ENCODE measurements around the gene RAI2. TPM values are rescaled to one million over a fixed set of nuclear protein-coding genes. Genes with fewer than 3 reads are reported as not detected.
"Not testable (repeated sequence)": the region's sequence is repeated elsewhere in the genome, so short reads cannot be mapped to it uniquely, and the experiment has no call there.

Gene RAI2
- polyA plus RNA-seq, 2 donors, result 3.9 to 7.0 TPM

- Histone ChIP-seq H3K27ac (ENCODE audit: low read depth in 2 of 2, low read length in 1 of 2) (no peak overlapping the region), H3K9me3 (ENCODE audit: control insufficient read depth in 2 of 2, insufficient read depth in 1 of 2, low read depth in 1 of 2, low read length in 1 of 2) (no peaks in the 10 kb centered on the region), H3K4me1 (ENCODE audit: control insufficient read depth in 2 of 2, insufficient read depth in 2 of 2, low read length in 1 of 2) (no peaks in the 10 kb centered on the region), H3K27me3 (ENCODE audit: control insufficient read depth in 1 of 2, insufficient read depth in 2 of 2, low read length in 2 of 2) (no peaks in the 10 kb centered on the region), H3K4me3 (ENCODE audit: low read depth in 1 of 2, low read length in 2 of 2) (no peak overlapping the region), H3K36me3 (ENCODE audit: control insufficient read depth in 2 of 2, insufficient read depth in 2 of 2, low read length in 1 of 2) (peaks cover 0 to 3% of the 10 kb centered on the region in 2 donors)
- whole genome bisulfite sequencing, 2 donors, result 92 to 94% methylated on average over 13 of the region's 13 CpGs
Observed at GRCh38 chrX:17801431-17801830, 59.7 kb downstream of the RAI2 start.

DNA sequence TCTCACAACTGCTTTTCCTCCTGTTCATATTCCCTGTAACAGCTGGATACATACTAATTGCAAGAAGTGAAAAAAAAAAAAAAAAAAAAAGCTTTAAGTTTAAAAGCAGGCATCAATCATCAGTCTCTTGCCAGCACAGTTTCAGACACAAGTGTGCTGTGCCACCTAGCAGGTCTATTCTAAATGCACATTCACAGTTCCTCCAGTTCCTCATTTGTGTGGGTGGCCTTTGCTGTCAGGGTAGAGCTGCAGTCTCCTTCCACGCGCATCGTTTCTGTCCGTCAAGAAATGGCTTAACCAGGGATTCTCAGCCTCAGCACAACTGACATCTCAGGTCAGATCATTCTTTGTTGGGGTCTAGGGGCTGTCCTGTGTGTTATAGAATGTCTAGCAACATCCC lies 62.2 kb downstream of the RAI2 start:
- H3K4me3 ChIP-seq (ENCODE audit: low read depth in 1 of 2, low read length in 2 of 2), result no peak overlapping the region
- no peaks in the 10 kb centered on the region for H3K4me1 ChIP-seq (ENCODE audit: control insufficient read depth in 2 of 2, insufficient read depth in 2 of 2, low read length in 1 of 2)
- WGBS, 2 donors, result 89 to 98% methylated on average over 4 of the region's 4 CpGs
- H3K9me3 ChIP-seq (ENCODE audit: control insufficient read depth in 2 of 2, insufficient read depth in 1 of 2, low read depth in 1 of 2, low read length in 1 of 2), result no peaks in the 10 kb centered on the region
- no peaks in the 10 kb centered on the region for H3K27me3 ChIP-seq (ENCODE audit: control insufficient read depth in 1 of 2, insufficient read depth in 2 of 2, low read length in 2 of 2)
- no peak overlapping the region for H3K27ac ChIP-seq (ENCODE audit: low read depth in 2 of 2, low read length in 1 of 2)
- H3K36me3 ChIP-seq (ENCODE audit: control insufficient read depth in 2 of 2, insufficient read depth in 2 of 2, low read length in 1 of 2), result peaks cover 0 to 3% of the 10 kb centered on the region in 2 donors

- Histone ChIP-seq H3K4me3 (ENCODE audit: low read depth in 1 of 2, low read length in 2 of 2) (no peak overlapping the region), H3K9me3 (ENCODE audit: control insufficient read depth in 2 of 2, insufficient read depth in 1 of 2, low read depth in 1 of 2, low read length in 1 of 2) (no peaks in the 10 kb centered on the region), H3K27me3 (ENCODE audit: control insufficient read depth in 1 of 2, insufficient read depth in 2 of 2, low read length in 2 of 2) (no peaks in the 10 kb centered on the region), H3K36me3 (ENCODE audit: control insufficient read depth in 2 of 2, insufficient read depth in 2 of 2, low read length in 1 of 2) (no peaks in the 10 kb centered on the region), H3K27ac (ENCODE audit: low read depth in 2 of 2, low read length in 1 of 2) (no peak overlapping the region), H3K4me1 (ENCODE audit: control insufficient read depth in 2 of 2, insufficient read depth in 2 of 2, low read length in 1 of 2) (no peaks in the 10 kb centered on the region)
- WGBS, 2 donors, result 12 to 38% methylated on average over 1 of the region's 1 CpG
Observed at GRCh38 chrX:17792826-17793225, 68.3 kb downstream of the RAI2 start.

- 57 to 60% methylated on average over 8 of the region's 8 CpGs for WGBS, 2 donors
- Histone ChIP-seq H3K4me1 (ENCODE audit: control insufficient read depth in 2 of 2, insufficient read depth in 2 of 2, low read length in 1 of 2) (no peaks in the 10 kb centered on the region), H3K36me3 (ENCODE audit: control insufficient read depth in 2 of 2, insufficient read depth in 2 of 2, low read length in 1 of 2) (no peaks in the 10 kb centered on the region), H3K4me3 (ENCODE audit: low read depth in 1 of 2, low read length in 2 of 2) (no peak overlapping the region), H3K27me3 (ENCODE audit: control insufficient read depth in 1 of 2, insufficient read depth in 2 of 2, low read length in 2 of 2) (no peaks in the 10 kb centered on the region), H3K9me3 (ENCODE audit: control insufficient read depth in 2 of 2, insufficient read depth in 1 of 2, low read depth in 1 of 2, low read length in 1 of 2) (no peaks in the 10 kb centered on the region), H3K27ac (ENCODE audit: low read depth in 2 of 2, low read length in 1 of 2) (no peak overlapping the region)
Observed at GRCh38 chrX:17788956-17789562, 72.0 kb downstream of the RAI2 start.

DNA sequence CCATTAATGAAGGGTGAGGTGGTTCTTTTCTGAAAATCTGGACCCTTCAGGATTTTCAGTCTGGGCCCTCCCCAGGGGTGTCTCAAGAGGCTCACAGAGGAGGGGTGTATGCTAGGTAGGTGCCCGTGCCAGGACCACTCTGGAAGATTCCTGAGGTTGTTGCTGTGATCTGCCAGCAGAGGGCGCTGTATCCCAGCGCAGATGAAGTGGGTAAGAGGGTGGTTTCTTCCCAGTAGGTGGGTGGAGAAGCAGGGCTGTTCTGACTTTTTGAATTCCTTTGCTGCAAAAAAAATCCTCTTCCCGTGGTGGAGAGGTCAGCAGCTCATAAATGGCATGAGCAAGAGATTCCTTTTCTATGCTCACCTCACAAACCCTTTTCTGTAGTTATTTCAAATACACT lies 72.7 kb downstream of the RAI2 start:
- WGBS, 2 donors, result 3 to 6% methylated on average over 4 of the region's 4 CpGs
- H3K4me3 ChIP-seq (ENCODE audit: low read depth in 1 of 2, low read length in 2 of 2), result no peak overlapping the region
- no peak overlapping the region for H3K27ac ChIP-seq (ENCODE audit: low read depth in 2 of 2, low read length in 1 of 2)

DNA sequence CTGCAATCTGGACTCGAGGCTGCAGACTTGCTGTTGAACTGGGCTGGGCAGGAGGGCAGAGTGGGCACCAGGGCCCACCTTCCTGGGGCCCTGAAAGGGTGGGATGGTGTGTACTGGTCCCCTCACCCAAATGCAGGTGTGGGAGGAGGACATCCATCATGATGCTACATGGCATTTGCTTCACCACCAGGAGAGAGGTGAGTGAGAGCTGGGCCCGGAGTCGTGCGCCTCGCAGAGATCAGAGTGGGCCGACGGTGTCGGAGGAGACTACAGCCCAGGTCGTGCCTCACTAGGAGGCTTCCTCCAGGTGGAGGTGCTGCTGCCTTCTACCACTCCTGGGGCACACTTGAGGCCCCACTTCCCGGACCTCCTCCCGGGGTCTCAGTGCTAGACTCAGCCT lies 73.5 kb downstream of the RAI2 start:
- WGBS, 2 donors, result 93 to 95% methylated on average over 11 of the region's 11 CpGs
- H3K36me3 ChIP-seq (ENCODE audit: control insufficient read depth in 2 of 2, insufficient read depth in 2 of 2, low read length in 1 of 2), result no peaks in the 10 kb centered on the region
- H3K9me3 ChIP-seq (ENCODE audit: control insufficient read depth in 2 of 2, insufficient read depth in 1 of 2, low read depth in 1 of 2, low read length in 1 of 2), result no peaks in the 10 kb centered on the region
- no peaks in the 10 kb centered on the region for H3K4me1 ChIP-seq (ENCODE audit: control insufficient read depth in 2 of 2, insufficient read depth in 2 of 2, low read length in 1 of 2)
- H3K27me3 ChIP-seq (ENCODE audit: control insufficient read depth in 1 of 2, insufficient read depth in 2 of 2, low read length in 2 of 2), result no peaks in the 10 kb centered on the region
- no peak overlapping the region for H3K27ac ChIP-seq (ENCODE audit: low read depth in 2 of 2, low read length in 1 of 2)
- H3K4me3 ChIP-seq (ENCODE audit: low read depth in 1 of 2, low read length in 2 of 2), result no peak overlapping the region

More for the DNA sequence above, 72.7 kb downstream of the RAI2 start:
- H3K4me1 ChIP-seq (ENCODE audit: control insufficient read depth in 2 of 2, insufficient read depth in 2 of 2, low read length in 1 of 2), result no peaks in the 10 kb centered on the region
- no peaks in the 10 kb centered on the region for H3K27me3 ChIP-seq (ENCODE audit: control insufficient read depth in 1 of 2, insufficient read depth in 2 of 2, low read length in 2 of 2)
- no peaks in the 10 kb centered on the region for H3K9me3 ChIP-seq (ENCODE audit: control insufficient read depth in 2 of 2, insufficient read depth in 1 of 2, low read depth in 1 of 2, low read length in 1 of 2)
- H3K36me3 ChIP-seq (ENCODE audit: control insufficient read depth in 2 of 2, insufficient read depth in 2 of 2, low read length in 1 of 2), result no peaks in the 10 kb centered on the region

DNA sequence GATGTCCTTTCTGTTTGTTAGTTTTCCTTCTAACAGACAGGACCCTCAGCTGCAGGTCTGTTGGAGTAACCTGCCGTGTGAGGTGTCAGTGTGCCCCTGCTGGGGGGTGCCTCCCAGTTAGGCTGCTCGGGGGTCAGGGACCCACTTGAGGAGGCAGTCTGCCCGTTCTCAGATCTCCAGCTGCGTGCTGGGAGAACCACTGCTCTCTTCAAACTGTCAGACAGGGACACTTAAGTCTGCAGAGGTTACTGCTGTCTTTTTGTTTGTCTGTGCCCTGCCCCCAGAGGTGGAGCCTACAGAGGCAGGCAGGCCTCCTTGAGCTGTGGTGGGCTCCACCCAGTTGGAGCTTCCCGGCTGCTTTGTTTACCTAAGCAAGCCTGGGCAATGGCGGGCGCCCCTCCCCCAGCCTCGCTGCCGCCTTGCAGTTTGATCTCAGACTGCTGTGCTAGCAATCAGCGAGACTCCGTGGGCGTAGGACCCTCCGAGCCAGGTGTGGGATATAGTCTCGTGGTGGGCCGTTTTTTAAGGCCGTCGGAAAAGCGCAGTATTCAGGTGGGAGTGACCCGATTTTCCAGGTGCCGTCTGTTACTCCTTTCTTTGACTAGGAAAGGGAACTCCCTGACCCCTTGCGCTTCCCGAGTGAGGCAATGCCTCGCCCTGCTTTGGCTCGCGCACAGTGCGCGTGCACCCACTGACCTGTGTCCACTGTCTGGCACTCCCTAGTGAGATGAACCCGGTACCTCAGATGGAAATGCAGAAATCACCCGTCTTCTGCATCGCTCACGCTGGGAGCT lies 74.3 kb downstream of the RAI2 start:
- H3K9me3 ChIP-seq (ENCODE audit: control insufficient read depth in 2 of 2, insufficient read depth in 1 of 2, low read depth in 1 of 2, low read length in 1 of 2); H3K36me3 ChIP-seq (ENCODE audit: control insufficient read depth in 2 of 2, insufficient read depth in 2 of 2, low read length in 1 of 2); H3K27me3 ChIP-seq (ENCODE audit: control insufficient read depth in 1 of 2, insufficient read depth in 2 of 2, low read length in 2 of 2); H3K4me1 ChIP-seq (ENCODE audit: control insufficient read depth in 2 of 2, insufficient read depth in 2 of 2, low read length in 1 of 2): not testable (repeated sequence)
- Histone ChIP-seq H3K4me3 (ENCODE audit: low read depth in 1 of 2, low read length in 2 of 2) (peak overlapping the region in 1 of 2 donors; percentile 29), H3K27ac (ENCODE audit: low read depth in 2 of 2, low read length in 1 of 2) (peak overlapping the region in 1 of 2 donors; percentile 21)
- 40 to 62% methylated on average over 18 to 26 of the region's 31 CpGs for WGBS, 2 donors

DNA sequence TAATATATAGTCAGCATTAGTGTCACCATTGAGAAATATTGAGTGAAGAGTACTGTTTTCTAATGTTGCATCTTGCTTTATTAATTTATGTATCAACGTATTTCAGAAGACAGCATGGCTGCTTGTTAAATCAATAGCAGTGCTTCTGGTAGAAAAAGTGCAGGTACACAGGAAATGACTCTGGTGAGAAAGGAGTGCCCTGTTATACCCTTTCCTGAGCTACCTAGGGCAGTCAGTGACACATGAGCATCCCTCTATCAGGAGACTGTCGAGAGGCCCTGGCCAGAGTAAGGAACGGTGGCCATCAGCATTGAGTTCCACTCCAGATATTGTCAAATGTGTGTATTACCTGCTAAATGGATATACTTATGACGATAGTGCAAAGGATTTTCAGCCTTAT lies 81.7 kb downstream of the RAI2 start:
- H3K27me3 ChIP-seq (ENCODE audit: control insufficient read depth in 1 of 2, insufficient read depth in 2 of 2, low read length in 2 of 2), result no peaks in the 10 kb centered on the region
- WGBS, 2 donors, result 79 to 86% methylated on average over 4 of the region's 4 CpGs
- H3K9me3 ChIP-seq (ENCODE audit: control insufficient read depth in 2 of 2, insufficient read depth in 1 of 2, low read depth in 1 of 2, low read length in 1 of 2), result peaks cover 0 to 2% of the 10 kb centered on the region in 2 donors
- H3K27ac ChIP-seq (ENCODE audit: low read depth in 2 of 2, low read length in 1 of 2), result no peak overlapping the region
- H3K4me1 ChIP-seq (ENCODE audit: control insufficient read depth in 2 of 2, insufficient read depth in 2 of 2, low read length in 1 of 2), result no peaks in the 10 kb centered on the region
- H3K4me3 ChIP-seq (ENCODE audit: low read depth in 1 of 2, low read length in 2 of 2), result no peak overlapping the region
- H3K36me3 ChIP-seq (ENCODE audit: control insufficient read depth in 2 of 2, insufficient read depth in 2 of 2, low read length in 1 of 2), result no peaks in the 10 kb centered on the region

DNA sequence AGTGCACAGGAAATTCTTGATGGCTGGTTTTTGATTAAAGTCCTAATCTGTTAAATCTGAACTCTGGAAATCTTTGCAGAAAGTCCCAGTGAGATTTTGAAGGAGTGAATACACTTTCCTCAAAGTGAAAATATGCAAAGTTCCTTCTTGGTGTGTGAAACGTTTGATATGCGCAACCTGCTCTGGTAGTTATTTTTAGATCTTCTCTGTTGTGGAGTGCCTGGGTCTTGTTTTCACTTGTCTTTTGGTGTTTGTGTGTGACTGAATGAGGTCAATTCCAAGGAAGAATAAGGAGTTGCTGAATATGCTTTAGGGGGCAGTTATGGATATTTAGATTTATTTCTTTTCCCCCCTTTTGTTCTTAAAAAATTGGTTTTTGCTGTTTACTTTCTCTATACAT lies 82.1 kb downstream of the RAI2 start:
- H3K4me3 ChIP-seq (ENCODE audit: low read depth in 1 of 2, low read length in 2 of 2), result no peak overlapping the region
- H3K36me3 ChIP-seq (ENCODE audit: control insufficient read depth in 2 of 2, insufficient read depth in 2 of 2, low read length in 1 of 2), result no peaks in the 10 kb centered on the region
- H3K9me3 ChIP-seq (ENCODE audit: control insufficient read depth in 2 of 2, insufficient read depth in 1 of 2, low read depth in 1 of 2, low read length in 1 of 2), result peaks cover 0 to 2% of the 10 kb centered on the region in 2 donors
- no peak overlapping the region for H3K27ac ChIP-seq (ENCODE audit: low read depth in 2 of 2, low read length in 1 of 2)
- no peaks in the 10 kb centered on the region for H3K27me3 ChIP-seq (ENCODE audit: control insufficient read depth in 1 of 2, insufficient read depth in 2 of 2, low read length in 2 of 2)
- no peaks in the 10 kb centered on the region for H3K4me1 ChIP-seq (ENCODE audit: control insufficient read depth in 2 of 2, insufficient read depth in 2 of 2, low read length in 1 of 2)
- 36 to 51% methylated on average over 2 of the region's 2 CpGs for WGBS, 2 donors

DNA sequence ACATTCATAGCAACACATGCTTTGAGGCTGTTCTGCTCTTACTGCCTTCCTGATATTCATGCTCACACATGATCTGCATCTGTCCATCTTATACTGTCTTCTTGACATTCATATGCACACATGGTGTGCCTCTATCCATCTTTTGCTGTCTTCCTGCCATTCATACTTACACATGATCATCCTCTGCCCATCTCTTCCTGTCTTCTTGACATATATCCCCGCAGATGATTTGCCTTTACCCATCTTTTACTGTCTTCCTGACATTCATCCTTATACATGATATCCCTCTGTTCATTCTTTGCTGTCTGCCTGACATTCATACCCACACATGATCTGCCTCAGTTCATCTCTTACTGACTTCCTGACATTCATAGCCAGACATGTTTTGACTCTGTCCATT lies 87.0 kb downstream of the RAI2 start:
- Histone ChIP-seq H3K4me1 (ENCODE audit: control insufficient read depth in 2 of 2, insufficient read depth in 2 of 2, low read length in 1 of 2) (no peaks in the 10 kb centered on the region), H3K9me3 (ENCODE audit: control insufficient read depth in 2 of 2, insufficient read depth in 1 of 2, low read depth in 1 of 2, low read length in 1 of 2) (no peaks in the 10 kb centered on the region), H3K27ac (ENCODE audit: low read depth in 2 of 2, low read length in 1 of 2) (no peak overlapping the region), H3K36me3 (ENCODE audit: control insufficient read depth in 2 of 2, insufficient read depth in 2 of 2, low read length in 1 of 2) (no peaks in the 10 kb centered on the region), H3K27me3 (ENCODE audit: control insufficient read depth in 1 of 2, insufficient read depth in 2 of 2, low read length in 2 of 2) (peaks cover 0 to 3% of the 10 kb centered on the region in 2 donors), H3K4me3 (ENCODE audit: low read depth in 1 of 2, low read length in 2 of 2) (no peak overlapping the region)
- 82 to 94% methylated on average over 1 of the region's 1 CpG for WGBS, 2 donors
